Skin epidermis (tissue), 12 donors: ENCODE data around the gene FIGLA.

Source experiments
- H3K27ac ChIP-seq, 21 experiments: fragments of 200-600 bp; sonication (generic) in 11 of 21; one replicate each; pipeline ENCODE4 v1.5.0; 2020; ENCODE audit warnings: mild to moderate bottlenecking in 3 of 21, inconsistent platforms in 2 of 21, moderate library complexity in 2 of 21
- H3K4me3 ChIP-seq, 7 experiments: fragments of 200-600 bp; sonication (generic) in 2 of 7; one replicate each; pipeline ENCODE4 v1.5.0; 2020; ENCODE audit warnings: inconsistent platforms in 2 of 7, mild to moderate bottlenecking in 2 of 7, moderate library complexity in 1 of 7

FIGLA gene

GRCh38 chr2:70778676-70779075 is 11.8 kb downstream of the FIGLA start:
- no peak overlapping the region for H3K27ac ChIP-seq
- H3K4me3 ChIP-seq = no peak overlapping the region

GRCh38 chr2:70777450-70777849 is 13.0 kb downstream of the FIGLA start:
- H3K27ac ChIP-seq = no peak overlapping the region
- H3K4me3 ChIP-seq = no peak overlapping the region

- no peak overlapping the region for H3K4me3 ChIP-seq
- no peak overlapping the region for H3K27ac ChIP-seq
Observed at GRCh38 chr2:70776266-70776665, 14.2 kb downstream of the FIGLA start.

- H3K4me3 ChIP-seq = no peak overlapping the region
Observed at GRCh38 chr2:70775141-70775540, 15.3 kb downstream of the FIGLA start.

GRCh38 chr2:70772486-70773155 is 17.8 kb downstream of the FIGLA start:
- H3K4me3 ChIP-seq = no peak overlapping the region
- H3K27ac ChIP-seq = no peak overlapping the region

More at GRCh38 chr2:70775141-70775540, 15.3 kb downstream of the FIGLA start:
- H3K27ac ChIP-seq = no peak overlapping the region

- Histone ChIP-seq H3K27ac (no peak overlapping the region), H3K4me3 (no peak overlapping the region)
Observed at GRCh38 chr2:70771446-70771845, 19.0 kb downstream of the FIGLA start.

- Histone ChIP-seq H3K4me3 (no peak overlapping the region), H3K27ac (no peak overlapping the region)
Observed at GRCh38 chr2:70769450-70769849, 21.0 kb downstream of the FIGLA start.

GRCh38 chr2:70768590-70769085 is 21.8 kb downstream of the FIGLA start:
- H3K4me3 ChIP-seq = no peak overlapping the region
- no peak overlapping the region for H3K27ac ChIP-seq

GRCh38 chr2:70767699-70768589 is 22.5 kb downstream of the FIGLA start, which contains the start of gene ADD2:
TSS of gene ADD2 (minus strand) at chr2:70768200. CDS start at chr2:70706408, 61,792 bp downstream.
- peak within 1 kb of the TSS in 1 of 21 experiments; percentile 20 for H3K27ac ChIP-seq
- H3K4me3 ChIP-seq = peak within 1 kb of the TSS; percentile 3 to 47 (median 22)

- peak overlapping the region in 1 of 21 experiments; percentile 20 for H3K27ac ChIP-seq
- H3K4me3 ChIP-seq = peak overlapping the region; percentile 3 to 47 (median 22)
Observed at GRCh38 chr2:70767079-70767698, 23.3 kb downstream of the FIGLA start.

GRCh38 chr2:70766357-70767078 is 23.9 kb downstream of the FIGLA start:
- H3K4me3 ChIP-seq = peak overlapping the region in 3 of 7 experiments; percentile 24 to 47 (median 31)

GRCh38 chr2:70765507-70765906 is 24.9 kb downstream of the FIGLA start:
- Histone ChIP-seq H3K27ac (no peak overlapping the region), H3K4me3 (no peak overlapping the region)

More at GRCh38 chr2:70766357-70767078, 23.9 kb downstream of the FIGLA start:
- H3K27ac ChIP-seq = no peak overlapping the region

- no peak overlapping the region for H3K4me3 ChIP-seq
- no peak overlapping the region for H3K27ac ChIP-seq
Observed at GRCh38 chr2:70759446-70759845, 31.0 kb downstream of the FIGLA start.

GRCh38 chr2:70757966-70758365 is 32.5 kb downstream of the FIGLA start:
- Histone ChIP-seq H3K27ac (no peak overlapping the region), H3K4me3 (no peak overlapping the region)

- Histone ChIP-seq H3K4me3 (no peak overlapping the region), H3K27ac (no peak overlapping the region)
Observed at GRCh38 chr2:70757360-70757759, 33.1 kb downstream of the FIGLA start.

- H3K4me3 ChIP-seq = no peak overlapping the region
- H3K27ac ChIP-seq = no peak overlapping the region
Observed at GRCh38 chr2:70756128-70756527, 34.3 kb downstream of the FIGLA start.

- no peak overlapping the region for H3K4me3 ChIP-seq
- no peak overlapping the region for H3K27ac ChIP-seq
Observed at GRCh38 chr2:70753902-70754301, 36.5 kb downstream of the FIGLA start.

GRCh38 chr2:70753031-70753430 is 37.4 kb downstream of the FIGLA start:
- H3K4me3 ChIP-seq = no peak overlapping the region
- no peak overlapping the region for H3K27ac ChIP-seq

- Histone ChIP-seq H3K4me3 (no peak overlapping the region), H3K27ac (no peak overlapping the region)
Observed at GRCh38 chr2:70752396-70752795, 38.0 kb downstream of the FIGLA start.

- H3K27ac ChIP-seq = no peak overlapping the region
- H3K4me3 ChIP-seq = no peak overlapping the region
Observed at GRCh38 chr2:70751881-70752280, 38.6 kb downstream of the FIGLA start.
